Adipose tissue (tissue), 3 donors: Measurements from ENCODE around the gene CHKA. TPM values are rescaled to one million over a fixed set of nuclear protein-coding genes. Genes with fewer than 3 reads are reported as not detected.

Experiments used
- H3K27ac ChIP-seq: one replicate; pipeline ENCODE4 v1.5.1; 2013; ENCODE audit warnings: low read depth, low read length
- WGBS, 3 donors: extraction: QIAGEN DNeasy Blood & Tissue Kit; methylation state at CpG; one replicate each; pipeline ENCODE4 v1.1.7; 2013; 5-methylcytosine and 5-hydroxymethylcytosine counted together
- polyA plus RNA-seq, 3 donors: library from polyadenylated mRNA; stranded (reverse); fragments of 200-250 nt; gene quantifications; one replicate each; pipeline ENCODE4 v1.2.3, GENCODE V29; 2013
- donor health status: healthy with polysubstance abuse.
- donor health status: Bipolar disorder and iron deficiency.
- donor health status: healthy.

The CHKA gene
- 10 to 100 TPM; 14.3 to 16.4 (median 16.0) TPM for polyA plus RNA-seq

GRCh38 chr11:68121067-68121899, at the start of gene CHKA:
Gene CHKA, minus strand, starts transcription at chr11:68121388. Its CDS starts 211 bp downstream, at chr11:68121177.
- H3K27ac ChIP-seq = peak within 1 kb of the TSS; percentile 97
- 0% methylated on average over 57 to 106 of the region's 107 CpGs for WGBS, 3 donors

- no peak overlapping the region for H3K27ac ChIP-seq
Measured at GRCh38 chr11:68169442-68169841, 48.3 kb upstream of the CHKA start.

- 87 to 96% (median 94%) methylated on average over 5 of the region's 5 CpGs for WGBS, 3 donors
- no peak overlapping the region for H3K27ac ChIP-seq
Measured at GRCh38 chr11:68168694-68169093, 47.5 kb upstream of the CHKA start.

- WGBS, 3 donors = 75 to 96% (median 90%) methylated on average over 6 of the region's 6 CpGs
Measured at GRCh38 chr11:68167474-68167873, 46.3 kb upstream of the CHKA start.

GRCh38 chr11:68166969-68167368, 45.8 kb upstream of the CHKA start:
- 44 to 83% (median 81%) methylated on average over 4 of the region's 4 CpGs for WGBS, 3 donors
- no peak overlapping the region for H3K27ac ChIP-seq

More at GRCh38 chr11:68167474-68167873, 46.3 kb upstream of the CHKA start:
- H3K27ac ChIP-seq = no peak overlapping the region

- WGBS, 3 donors = 54 to 92% (median 84%) methylated on average over 4 of the region's 4 CpGs
- no peak overlapping the region for H3K27ac ChIP-seq
Measured at GRCh38 chr11:68165601-68166000, 44.4 kb upstream of the CHKA start.

- 94 to 96% (median 95%) methylated on average over 2 of the region's 2 CpGs for WGBS, 3 donors
- no peak overlapping the region for H3K27ac ChIP-seq
Measured at GRCh38 chr11:68164437-68164836, 43.2 kb upstream of the CHKA start.

- no peak overlapping the region for H3K27ac ChIP-seq
- WGBS, 3 donors = 86 to 95% (median 86%) methylated on average over 11 of the region's 11 CpGs
Measured at GRCh38 chr11:68163691-68164090, 42.5 kb upstream of the CHKA start.

- 71 to 92% (median 87%) methylated on average over 7 of the region's 7 CpGs for WGBS, 3 donors
- no peak overlapping the region for H3K27ac ChIP-seq
Measured at GRCh38 chr11:68160100-68160695, 39.0 kb upstream of the CHKA start.

GRCh38 chr11:68159665-68160064, 38.5 kb upstream of the CHKA start:
- H3K27ac ChIP-seq = no peak overlapping the region
- WGBS, 3 donors = 78 to 92% (median 78%) methylated on average over 6 of the region's 6 CpGs

GRCh38 chr11:68159161-68159560, 38.0 kb upstream of the CHKA start:
- WGBS, 3 donors = 88 to 91% (median 89%) methylated on average over 9 of the region's 9 CpGs
- no peak overlapping the region for H3K27ac ChIP-seq

- no peak overlapping the region for H3K27ac ChIP-seq
- 96 to 97% (median 97%) methylated on average over 14 of the region's 14 CpGs for WGBS, 3 donors
Measured at GRCh38 chr11:68158580-68158979, 37.4 kb upstream of the CHKA start.

- H3K27ac ChIP-seq = no peak overlapping the region
- 38 to 90% (median 80%) methylated on average over 8 of the region's 8 CpGs for WGBS, 3 donors
Measured at GRCh38 chr11:68153742-68154141, 32.6 kb upstream of the CHKA start.

- H3K27ac ChIP-seq = no peak overlapping the region
- WGBS, 3 donors = 13 to 24% (median 16%) methylated on average over 7 of the region's 7 CpGs
Measured at GRCh38 chr11:68150037-68150436, 28.8 kb upstream of the CHKA start.

GRCh38 chr11:68149417-68149816, 28.2 kb upstream of the CHKA start:
- no peak overlapping the region for H3K27ac ChIP-seq
- WGBS, 3 donors = 81 to 86% (median 84%) methylated on average over 6 of the region's 6 CpGs

- no peak overlapping the region for H3K27ac ChIP-seq
- WGBS, 3 donors = 89 to 96% (median 92%) methylated on average over 7 of the region's 7 CpGs
Measured at GRCh38 chr11:68148879-68149278, 27.7 kb upstream of the CHKA start.

GRCh38 chr11:68148071-68148805, 27.1 kb upstream of the CHKA start:
- H3K27ac ChIP-seq = no peak overlapping the region
- WGBS, 3 donors = 90 to 92% (median 91%) methylated on average over 18 of the region's 18 CpGs

- H3K27ac ChIP-seq = no peak overlapping the region
- WGBS, 3 donors = 25 to 51% (median 50%) methylated on average over 13 of the region's 13 CpGs
Measured at GRCh38 chr11:68146704-68147474, 25.7 kb upstream of the CHKA start.
